Ovary (tissue), 9 donors: Measurements from ENCODE around the gene RPL23. TPM values are rescaled to one million over a fixed set of nuclear protein-coding genes. Genes with fewer than 3 reads are reported as not detected.

ENCODE experiments used
- DNase-seq, 5 donors: peaks; one replicate each; pipeline ENCODE4 v3.0.0-alpha.2; 2019 to 2020
- H3K27ac ChIP-seq, 2 donors: fragments of 200-600 bp; one replicate each; pipeline versions ENCODE4 v1.5.1 to v1.8.0; 2019 to 2022
- H3K27me3 ChIP-seq: fragments of 200-600 bp; one replicate; pipeline ENCODE4 v1.8.0; 2022
- H3K36me3 ChIP-seq: fragments of 200-600 bp; sonication (generic); one replicate; pipeline ENCODE4 v1.5.1; 2019
- H3K4me1 ChIP-seq: one replicate; pipeline ENCODE4 v1.8.1; 2013; ENCODE audit warnings: mild to moderate bottlenecking, moderate library complexity; ENCODE audit not compliant: insufficient read depth
- H3K4me3 ChIP-seq: fragments of 200-600 bp; sonication (generic); one replicate; pipeline ENCODE4 v1.5.1; 2017
- H3K9me3 ChIP-seq, 2 donors: fragments of 200-600 bp in 1 of 2; sonication (generic) in 1 of 2; one replicate each; pipeline versions ENCODE4 v1.5.1 to v1.8.1; 2013 to 2019; ENCODE audit warnings: mild to moderate bottlenecking in 1 of 2, moderate library complexity in 1 of 2
- EP300 ChIP-seq: sonication (generic); formaldehyde crosslinking; IDR thresholded peaks from one replicate; pipeline ENCODE4 v1.6.1; 2017; ENCODE audit warnings: antibody characterized with exemption
- POLR2A ChIP-seq: fragments of 450-650 bp; IDR thresholded peaks from one replicate; pipeline ENCODE4 v1.6.1; 2017; ENCODE audit warnings: antibody characterized with exemption, mild to moderate bottlenecking, moderate library complexity
- WGBS, 3 donors: extraction: QIAGEN DNeasy Blood & Tissue Kit in 1 of 3; methylation state at CpG; one replicate each; pipeline versions ENCODE4 v1.1.5 to v1.1.7; 2013 to 2017; 5-methylcytosine and 5-hydroxymethylcytosine counted together
- intact Hi-C, 4 donors: fragments of 100-400 bp; cut with DNase I; formaldehyde crosslinking; loops; one replicate each; pipeline versions ENCODE4 v1.11.0 to v1.15.1; 2022 to 2023
- polyA plus RNA-seq, 2 donors: library from polyadenylated mRNA; stranded (reverse); fragments of 200-250 nt in 1 of 2; fragments of 350-450 nt in 1 of 2; fragmentation: Illumina TruSeq in 1 of 2; extraction: RNeasy Lipid Tissue Mini Kit (QIAGEN cat#74804) in 1 of 2; gene quantifications; one replicate each; pipeline ENCODE4 v1.2.3, GENCODE V29; 2013 to 2014
- total RNA-seq, 7 donors: library from RNA; depleted of rRNA in 2 of 7; stranded (reverse); fragments of >200 nt in 2 of 7; fragmentation: NEBNext Ultra II Directional in 3 of 7; extraction: Animal tissue kit (Norgen Biotek cat#: 25700) in 3 of 7; gene quantifications; one replicate each; pipeline versions ENCODE4 v1.1.0 to v1.2.4, GENCODE V29; 2016 to 2023
- TF ChIP-seq, protein P1 (sequence below), 3 donors: fragments of 450-650 bp in 2 of 3; fragments of 200-600 bp in 1 of 3; IDR thresholded peaks; one replicate each; pipeline versions ENCODE4 v1.5.1 to v1.8.0; 2016 to 2022; ENCODE audit warnings: antibody characterized with exemption in 3 of 3, mild to moderate bottlenecking in 1 of 3
- donor health status: DM: no; HTN: no; CAD: no; lungs with moderate emphysema.
- donor health status: DM: no; HTN: no; CAD: no.
- donor health status: Bipolar disorder and iron deficiency.
- donor health status: DM: yes; HTN: yes; CAD: no.
- donor health status: DM: no; HTN: no; CAD: no.
- donor health status: DM: yes; HTN: yes; CAD: no.

Gene RPL23
- total and polyA plus RNA-seq, 9 donors: 2,982 to 7,100 (median 3,568) TPM

GRCh38 chr17:38877130-38877851 lies 23.8 kb upstream of the RPL23 start:
- Histone ChIP-seq H3K4me1 (peaks cover 50% of the 10 kb centered on the region), H3K27ac (no peak overlapping the region), H3K4me3 (no peak overlapping the region), H3K27me3 (no peaks in the 10 kb centered on the region), H3K36me3 (no peaks in the 10 kb centered on the region), H3K9me3 (no peaks in the 10 kb centered on the region)
- intact Hi-C loops: loop anchor here in 1 of 4 donors (10.0 kb wide), 1 partner anchor 278 kb away; the partner anchor contains the start of gene PLXDC1
- 73 to 86% (median 76%) methylated on average over 6 to 7 of the region's 7 CpGs for WGBS, 3 donors
- peak in 1 of 5 donors; percentile 31 for DNase-seq
- no peak for TF ChIP-seq POLR2A
- no peak for TF ChIP-seq EP300
- TF ChIP-seq, protein P1, sequence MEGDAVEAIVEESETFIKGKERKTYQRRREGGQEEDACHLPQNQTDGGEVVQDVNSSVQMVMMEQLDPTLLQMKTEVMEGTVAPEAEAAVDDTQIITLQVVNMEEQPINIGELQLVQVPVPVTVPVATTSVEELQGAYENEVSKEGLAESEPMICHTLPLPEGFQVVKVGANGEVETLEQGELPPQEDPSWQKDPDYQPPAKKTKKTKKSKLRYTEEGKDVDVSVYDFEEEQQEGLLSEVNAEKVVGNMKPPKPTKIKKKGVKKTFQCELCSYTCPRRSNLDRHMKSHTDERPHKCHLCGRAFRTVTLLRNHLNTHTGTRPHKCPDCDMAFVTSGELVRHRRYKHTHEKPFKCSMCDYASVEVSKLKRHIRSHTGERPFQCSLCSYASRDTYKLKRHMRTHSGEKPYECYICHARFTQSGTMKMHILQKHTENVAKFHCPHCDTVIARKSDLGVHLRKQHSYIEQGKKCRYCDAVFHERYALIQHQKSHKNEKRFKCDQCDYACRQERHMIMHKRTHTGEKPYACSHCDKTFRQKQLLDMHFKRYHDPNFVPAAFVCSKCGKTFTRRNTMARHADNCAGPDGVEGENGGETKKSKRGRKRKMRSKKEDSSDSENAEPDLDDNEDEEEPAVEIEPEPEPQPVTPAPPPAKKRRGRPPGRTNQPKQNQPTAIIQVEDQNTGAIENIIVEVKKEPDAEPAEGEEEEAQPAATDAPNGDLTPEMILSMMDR (IDR thresholded peaks at IDR 0.05): no peak

GRCh38 chr17:38875477-38876075 lies 22.1 kb upstream of the RPL23 start:
- no peaks in the 10 kb centered on the region for H3K9me3 ChIP-seq
- peak in 1 of 5 donors; percentile 30 for DNase-seq
- H3K27me3 ChIP-seq: no peaks in the 10 kb centered on the region
- TF ChIP-seq, protein P1 (IDR thresholded peaks at IDR 0.05): no peak
- TF ChIP-seq POLR2A: no peak
- TF ChIP-seq EP300: no peak
- peaks cover 43% of the 10 kb centered on the region for H3K4me1 ChIP-seq
- WGBS, 3 donors: 51 to 59% (median 58%) methylated on average over 5 of the region's 5 CpGs
- no peak overlapping the region for H3K4me3 ChIP-seq
- H3K36me3 ChIP-seq: no peaks in the 10 kb centered on the region
- intact Hi-C loops: loop anchor here in 1 of 4 donors (10.0 kb wide), 1 partner anchor 279 kb away; the partner anchor contains the start of gene PLXDC1
- H3K27ac ChIP-seq: no peak overlapping the region

GRCh38 chr17:38874505-38875400 lies 21.2 kb upstream of the RPL23 start:
- peak in 1 of 5 donors; percentile 49 for DNase-seq
- TF ChIP-seq, protein P1 (IDR thresholded peaks at IDR 0.05): no peak
- TF ChIP-seq EP300 (no peak), POLR2A (no peak)
- Histone ChIP-seq H3K36me3 (no peaks in the 10 kb centered on the region), H3K4me3 (peak overlapping the region; percentile 15), H3K9me3 (no peaks in the 10 kb centered on the region), H3K27ac (peak overlapping the region in 1 of 2 donors; percentile 28), H3K4me1 (peaks cover 36% of the 10 kb centered on the region), H3K27me3 (no peaks in the 10 kb centered on the region)
- intact Hi-C loops: loop anchor here in 1 of 4 donors (10.0 kb wide), 1 partner anchor 280 kb away; the partner anchor contains the start of gene PLXDC1
- 28 to 34% (median 30%) methylated on average over 9 to 10 of the region's 10 CpGs for WGBS, 3 donors
